ENCODE results near the gene DNA2. TPM values are rescaled to one million over a fixed set of nuclear protein-coding genes. Genes with fewer than 3 reads are reported as not detected.

The DNA2 gene
- total RNA-seq, 1 experiment from 2014 or later, result 20.9 TPM

GRCh38 chr10:68501691-68502090 is 29.9 kb upstream of the DNA2 start:
- POLR2A ChIA-PET, result no interaction called here
- Histone ChIP-seq H3K4me3 (replicated peaks in 1 of 2; ENCODE audit: low read depth in 1 of 2, low read length in 2 of 2) (no peak overlapping the region), H3K9me2 (ENCODE audit: insufficient read depth) (no peaks in the 10 kb centered on the region), H3K4me1 (ENCODE audit: control insufficient read depth in 1 of 2, insufficient read depth in 2 of 2, low read length in 2 of 2) (no peaks in the 10 kb centered on the region), H2AFZ (ENCODE audit: low read depth, low read length, poor library complexity, severe bottlenecking) (no peak overlapping the region), H3K27ac (ENCODE audit: low read depth, low read length) (no peak overlapping the region), H3K9ac (ENCODE audit: low read length) (no peak overlapping the region), H4K20me1 (ENCODE audit: insufficient read depth) (no peaks in the 10 kb centered on the region), H3K79me2 (ENCODE audit: insufficient read depth, low read length) (no peaks in the 10 kb centered on the region), H3K36me3 (ENCODE audit: control insufficient read depth in 1 of 2, insufficient read depth in 2 of 2, low read length in 2 of 2) (no peaks in the 10 kb centered on the region; a peak in 1 of 4 replicates), H3K4me2 (ENCODE audit: low read length) (no peak overlapping the region), H3K9me3 (ENCODE audit: control insufficient read depth in 1 of 2, insufficient read depth in 1 of 2, low read depth in 1 of 2, low read length in 2 of 2) (no peaks in the 10 kb centered on the region), H3K27me3 (ENCODE audit: insufficient read depth, low read length) (no peaks in the 10 kb centered on the region)
- ATAC-seq, result no peak
- RAD21 ChIA-PET (ENCODE audit: low non-redundant PET in 1 of 2, low total read pairs in 2 of 2, uncharacterized antibody in 2 of 2, unreplicated experiment in 2 of 2), result no interaction called here
- CTCF ChIA-PET, result no interaction called here
- DNase-seq (ENCODE audit: low read depth, low spot score), result no peak
- intact Hi-C loops (cut with micrococcal nuclease), result no loop called here
- TF ChIP-seq RAD21 (IDR thresholded peaks at IDR 0.05; ENCODE audit: low read depth), result no peak
- TF ChIP-seq CTCF (IDR thresholded peaks at IDR 0.05 in 2 of 3, conservative IDR thresholded peaks at IDR 0.05 in 1 of 3; ENCODE audit: borderline replicate concordance in 1 of 3, insufficient read depth in 1 of 3, low read depth in 2 of 3, low read length in 2 of 3), result no peak
- TF ChIP-seq SIN3A (IDR thresholded peaks at IDR 0.05; ENCODE audit: low read depth), result no peak
- no peak for TF ChIP-seq ZBTB33 (IDR thresholded peaks at IDR 0.05; ENCODE audit: extremely low read depth, insufficient replicate concordance, low read length)
- TF ChIP-seq YY1 (IDR thresholded peaks at IDR 0.05; ENCODE audit: extremely low read depth, insufficient replicate concordance, low read depth, low read length), result no peak
- no peak for TF ChIP-seq ATF3 (IDR thresholded peaks at IDR 0.05)
- no peak for TF ChIP-seq POLR2A (IDR thresholded peaks at IDR 0.05; ENCODE audit: borderline replicate concordance, extremely low read depth, insufficient read depth, insufficient read length)
- BruUV-seq (replicated peaks), result no TSS peak

Data from HCT116 (cell line).